Measurements from ENCODE around the gene DIP2A.

DNA sequence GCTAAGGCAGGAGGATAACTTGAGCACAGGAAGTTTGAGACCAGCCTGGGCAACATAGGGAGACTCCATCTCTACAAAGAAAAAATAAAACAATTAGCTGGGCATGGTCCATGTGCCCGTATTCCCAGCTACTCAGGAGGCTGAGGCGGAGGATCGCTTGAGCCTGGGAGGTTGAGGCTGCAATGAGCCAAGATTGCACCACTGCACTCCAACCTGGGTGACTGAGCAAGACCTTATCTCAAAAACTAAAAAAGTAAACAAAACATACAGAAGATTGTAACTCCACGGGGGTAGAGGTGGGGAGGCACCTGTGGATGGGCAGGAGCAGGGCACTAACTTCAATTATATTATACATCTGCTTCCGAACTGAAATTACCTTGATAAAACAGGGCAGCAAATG is 141.6 kb downstream of the DIP2A start:
- TF ChIP-seq, protein P1, sequence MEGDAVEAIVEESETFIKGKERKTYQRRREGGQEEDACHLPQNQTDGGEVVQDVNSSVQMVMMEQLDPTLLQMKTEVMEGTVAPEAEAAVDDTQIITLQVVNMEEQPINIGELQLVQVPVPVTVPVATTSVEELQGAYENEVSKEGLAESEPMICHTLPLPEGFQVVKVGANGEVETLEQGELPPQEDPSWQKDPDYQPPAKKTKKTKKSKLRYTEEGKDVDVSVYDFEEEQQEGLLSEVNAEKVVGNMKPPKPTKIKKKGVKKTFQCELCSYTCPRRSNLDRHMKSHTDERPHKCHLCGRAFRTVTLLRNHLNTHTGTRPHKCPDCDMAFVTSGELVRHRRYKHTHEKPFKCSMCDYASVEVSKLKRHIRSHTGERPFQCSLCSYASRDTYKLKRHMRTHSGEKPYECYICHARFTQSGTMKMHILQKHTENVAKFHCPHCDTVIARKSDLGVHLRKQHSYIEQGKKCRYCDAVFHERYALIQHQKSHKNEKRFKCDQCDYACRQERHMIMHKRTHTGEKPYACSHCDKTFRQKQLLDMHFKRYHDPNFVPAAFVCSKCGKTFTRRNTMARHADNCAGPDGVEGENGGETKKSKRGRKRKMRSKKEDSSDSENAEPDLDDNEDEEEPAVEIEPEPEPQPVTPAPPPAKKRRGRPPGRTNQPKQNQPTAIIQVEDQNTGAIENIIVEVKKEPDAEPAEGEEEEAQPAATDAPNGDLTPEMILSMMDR (IDR thresholded peaks at IDR 0.05) = no peak
- no peak for TF ChIP-seq POLR2A (IDR thresholded peaks at IDR 0.05)
- no peak for TF ChIP-seq POLR2AphosphoS5 (IDR thresholded peaks at IDR 0.05)
